GM12865 (cell line): ENCODE results near the gene TLNRD1.

Source experiments
- DNase-seq: peaks from one replicate; pipeline ENCODE4 v3.0.0; 2010; ENCODE audit warnings: low read depth
- H3K4me3 ChIP-seq: 2 replicates; pipeline ENCODE4 v1.5.1; 2011; ENCODE audit warnings: mild to moderate bottlenecking, low read depth, low read length, control low read depth
- CTCF ChIP-seq: IDR thresholded peaks from 2 replicates; pipeline ENCODE4 v1.5.1; 2011; ENCODE audit warnings: low read length, control low read depth, low read depth, inconsistent platforms; ENCODE audit not compliant: insufficient read depth; ENCODE audit errors: missing control alignments

Gene TLNRD1

GRCh38 chr15:81026836-81027599 is 26.3 kb downstream of the TLNRD1 start:
- no peak for TF ChIP-seq CTCF
- DNase-seq = no peak

GRCh38 chr15:81029414-81030300 is 28.9 kb downstream of the TLNRD1 start:
- no peak for TF ChIP-seq CTCF
- DNase-seq = no peak
- no peak overlapping the region for H3K4me3 ChIP-seq

More at GRCh38 chr15:81026836-81027599, 26.3 kb downstream of the TLNRD1 start:
- H3K4me3 ChIP-seq = no peak overlapping the region

GRCh38 chr15:81030301-81030750 is 29.6 kb downstream of the TLNRD1 start:
- DNase-seq = no peak
- TF ChIP-seq CTCF = no peak
- no peak overlapping the region for H3K4me3 ChIP-seq

- no peak for DNase-seq
- TF ChIP-seq CTCF = no peak
- no peak overlapping the region for H3K4me3 ChIP-seq
Observed at GRCh38 chr15:81031203-81031602, 30.5 kb downstream of the TLNRD1 start.

GRCh38 chr15:81032355-81032754 is 31.6 kb downstream of the TLNRD1 start:
- TF ChIP-seq CTCF = no peak
- no peak overlapping the region for H3K4me3 ChIP-seq
- DNase-seq = no peak

- no peak for DNase-seq
- no peak for TF ChIP-seq CTCF
- H3K4me3 ChIP-seq = no peak overlapping the region
Observed at GRCh38 chr15:81032818-81033217, 32.1 kb downstream of the TLNRD1 start.

- H3K4me3 ChIP-seq = no peak overlapping the region
- DNase-seq = no peak
- no peak for TF ChIP-seq CTCF
Observed at GRCh38 chr15:81033508-81033907, 32.8 kb downstream of the TLNRD1 start.
